ENCODE results near the gene GFI1. TPM values are rescaled to one million over a fixed set of nuclear protein-coding genes. Genes with fewer than 3 reads are reported as not detected.
"Not testable (repeated sequence)": the region's sequence is repeated elsewhere in the genome, so short reads cannot be mapped to it uniquely, and the experiment has no call there.

The GFI1 gene
- total and polyA plus RNA-seq, 2 of the 8 experiments (the other 6 are each of a cell fraction or from before 2014, with no cell fraction given), result 0.08 to 0.17 TPM

GRCh38 chr1:92524944-92525590 is 38.3 kb upstream of the GFI1 start:
- H3K36me3 ChIP-seq (ENCODE audit: control insufficient read depth in 2 of 4, insufficient read depth in 4 of 4, low read length in 3 of 4); H4K20me1 ChIP-seq (replicated peaks in 1 of 2; ENCODE audit: control insufficient read depth in 1 of 2, insufficient read depth in 2 of 2, low read length in 2 of 2); H3K4me3 ChIP-seq (ENCODE audit: extremely low read depth in 1 of 4, insufficient read depth in 2 of 4, low read depth in 3 of 4, low read length in 4 of 4); H2BK120ac ChIP-seq (replicated peaks; ENCODE audit: low read depth, low read length); H3K23ac ChIP-seq (ENCODE audit: insufficient read length); DNase-seq (ENCODE audit: low read depth in 1 of 2, low spot score in 2 of 2); H3K56ac ChIP-seq (replicated peaks; ENCODE audit: insufficient read length, low read depth, low read length); H3K4me2 ChIP-seq (ENCODE audit: insufficient read depth in 1 of 2, low read depth in 2 of 2, low read length in 2 of 2); H3K79me1 ChIP-seq (ENCODE audit: low read depth, low read length); H3K9me3 ChIP-seq (ENCODE audit: insufficient read depth in 2 of 2, low read depth in 1 of 2, low read length in 1 of 2); H3K18ac ChIP-seq (ENCODE audit: extremely low read depth, low read length); H2BK5ac ChIP-seq (ENCODE audit: low read depth, low read length); H4K5ac ChIP-seq (ENCODE audit: insufficient read length, low read depth, low read length); H3K4me1 ChIP-seq (replicated peaks in 1 of 4; ENCODE audit: control insufficient read depth in 3 of 4, insufficient read depth in 4 of 4, low read length in 3 of 4); H3K9ac ChIP-seq (replicated peaks in 1 of 4; ENCODE audit: extremely low read depth in 1 of 4, low read depth in 3 of 4, low read length in 3 of 4); H3K27ac ChIP-seq (ENCODE audit: low read depth, low read length); H2BK12ac ChIP-seq (ENCODE audit: low read depth, low read length); H2AK5ac ChIP-seq (ENCODE audit: low read depth, low read length); H4K8ac ChIP-seq (ENCODE audit: extremely low read depth, insufficient read depth, low read length); H3K23me2 ChIP-seq (ENCODE audit: low read depth, low read length); H3K14ac ChIP-seq (ENCODE audit: insufficient read length); H2BK20ac ChIP-seq (ENCODE audit: low read length); H2BK15ac ChIP-seq (ENCODE audit: low read length); H4K91ac ChIP-seq (replicated peaks; ENCODE audit: insufficient read length, low read length); H3K4ac ChIP-seq (replicated peaks; ENCODE audit: insufficient read length, low read depth, low read length); H3K79me2 ChIP-seq (ENCODE audit: control insufficient read depth in 1 of 2, insufficient read depth in 2 of 2, low read length in 2 of 2); FAIRE-seq; CTCF ChIA-PET (ENCODE audit: partially characterized antibody); H3K27me3 ChIP-seq (replicated peaks in 1 of 4; ENCODE audit: control insufficient read depth in 3 of 4, extremely low read depth in 1 of 4, insufficient read depth in 3 of 4, low read length in 3 of 4); H2AFZ ChIP-seq (ENCODE audit: low read length): not testable (repeated sequence)
- 92% methylated on average over 9 of the region's 9 CpGs; no CpG with 5 or more reads in 1 of the 2 experiments for WGBS, 2 experiments (ENCODE audit: extremely low coverage in 1 of 2, insufficient coverage in 1 of 2, insufficient read length in 1 of 2, insufficient replicate concordance in 2 of 2, low coverage in 1 of 2, low lambda C conversion rate in 2 of 2, missing lambda C conversion rate in 1 of 2)
- POLR2A ChIA-PET (ENCODE audit: partially characterized antibody), result interaction anchor here (0.7 kb wide), 1 partner anchor 12 kb away, joined by 3 read pairs; no protein-coding TSS in a partner anchor

Measured in H1 (cell line).